GM23248 (cell line): Measurements from ENCODE around the gene TGFB3.

Experiments
- EZH2 ChIP-seq: fragments of 200-600 bp; sonication (generic); IDR thresholded peaks from 2 replicates; pipeline ENCODE4 v1.6.1; 2018; ENCODE audit warnings: antibody characterized with exemption, mild to moderate bottlenecking; ENCODE audit not compliant: insufficient read depth, poor library complexity, severe bottlenecking
- EZH2phosphoT487 ChIP-seq: fragments of 200-600 bp; sonication (generic); IDR thresholded peaks from 2 replicates; pipeline ENCODE4 v1.6.1; 2018; ENCODE audit warnings: antibody characterized with exemption, moderate library complexity, mild to moderate bottlenecking, low read depth; ENCODE audit not compliant: insufficient read depth

DNA sequence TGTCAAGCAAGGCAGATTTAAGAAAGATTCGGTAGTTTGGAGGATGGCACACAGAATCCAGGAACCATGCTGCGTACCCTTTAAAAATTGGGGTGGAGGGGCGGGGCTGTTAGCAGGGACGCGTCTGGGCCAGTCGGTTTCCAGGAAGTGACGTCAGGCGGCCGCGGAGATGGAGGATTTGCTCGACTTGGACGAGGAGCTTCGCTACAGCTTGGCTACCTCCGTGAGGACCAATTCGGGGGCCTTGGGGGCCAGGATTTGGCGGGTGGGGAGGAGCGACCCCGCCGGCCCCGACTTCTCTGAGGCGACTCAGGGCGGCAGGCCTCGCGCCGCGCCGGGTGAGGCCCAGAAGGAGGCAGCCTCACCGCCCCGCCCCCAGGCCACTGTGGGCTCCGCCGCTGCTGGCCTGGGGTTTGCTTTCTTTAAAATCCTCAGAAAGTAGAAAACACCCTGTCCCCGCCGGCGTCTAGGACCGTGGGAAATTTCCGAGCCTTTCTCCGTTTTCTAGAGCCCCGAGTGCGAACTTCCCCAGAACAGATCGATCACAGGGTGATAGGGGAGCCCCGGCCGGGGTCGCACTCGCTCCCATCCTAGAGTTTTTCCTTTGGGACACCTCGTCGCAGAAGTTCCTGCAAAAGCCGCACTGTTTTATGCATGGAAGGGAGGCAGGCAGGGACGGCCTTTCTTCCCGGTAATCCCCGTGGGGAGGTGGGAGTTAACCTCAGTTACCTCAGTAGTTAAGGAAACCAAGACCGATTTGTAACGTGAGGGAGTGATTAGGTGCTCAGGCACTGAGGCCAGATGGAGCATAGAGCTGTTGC lies 4.0 kb upstream of the TGFB3 start, which contains the start of gene IFT43:
- TF ChIP-seq EZH2 (no peak), EZH2phosphoT487 (no peak)
